ENCODE results near the gene PIEZO2. TPM values are rescaled to one million over a fixed set of nuclear protein-coding genes. Genes with fewer than 3 reads are reported as not detected.

Gene PIEZO2
- total and polyA plus RNA-seq, 2 of the 8 experiments (the other 6 are each of a cell fraction or from before 2014, with no cell fraction given), result 4.7 to 16.5 TPM

- Histone ChIP-seq H4K20me1 (replicated peaks in 1 of 2; ENCODE audit: control insufficient read depth in 1 of 2, insufficient read depth in 2 of 2, low read length in 2 of 2) (no peaks in the 10 kb centered on the region), H2BK120ac (replicated peaks; ENCODE audit: low read depth, low read length) (no peak overlapping the region), H3K4me2 (ENCODE audit: insufficient read depth in 1 of 2, low read depth in 2 of 2, low read length in 2 of 2) (no peak overlapping the region), H2BK20ac (ENCODE audit: low read length) (no peak overlapping the region), H3K36me3 (ENCODE audit: control insufficient read depth in 2 of 4, insufficient read depth in 4 of 4, low read length in 3 of 4) (no peaks in the 10 kb centered on the region), H3K9me3 (ENCODE audit: insufficient read depth in 2 of 2, low read depth in 1 of 2, low read length in 1 of 2) (peaks cover 0 to 8% of the 10 kb centered on the region in 2 experiments; a peak in 1 of 4 replicates), H3K4me3 (ENCODE audit: extremely low read depth in 1 of 4, insufficient read depth in 2 of 4, low read depth in 3 of 4, low read length in 4 of 4) (no peak overlapping the region), H2BK5ac (ENCODE audit: low read depth, low read length) (no peak overlapping the region), H3K14ac (ENCODE audit: insufficient read length) (no peak overlapping the region), H3K23ac (ENCODE audit: insufficient read length) (no peak overlapping the region), H3K4ac (replicated peaks; ENCODE audit: insufficient read length, low read depth, low read length) (no peak overlapping the region), H3K56ac (replicated peaks; ENCODE audit: insufficient read length, low read depth, low read length) (no peak overlapping the region), H3K27me3 (replicated peaks in 1 of 4; ENCODE audit: control insufficient read depth in 3 of 4, extremely low read depth in 1 of 4, insufficient read depth in 3 of 4, low read length in 3 of 4) (no peaks in the 10 kb centered on the region), H3K4me1 (replicated peaks in 1 of 4; ENCODE audit: control insufficient read depth in 3 of 4, insufficient read depth in 4 of 4, low read length in 3 of 4) (peaks cover 0 to 3% (median under 1%) of the 10 kb centered on the region in 4 experiments; a peak in 2 of 7 replicates), H2BK12ac (ENCODE audit: low read depth, low read length) (no peak overlapping the region), H2AFZ (ENCODE audit: low read length) (no peak overlapping the region), H2AK5ac (ENCODE audit: low read depth, low read length) (no peak overlapping the region), H4K91ac (replicated peaks; ENCODE audit: insufficient read length, low read length) (no peak overlapping the region), H3K79me2 (ENCODE audit: control insufficient read depth in 1 of 2, insufficient read depth in 2 of 2, low read length in 2 of 2) (no peaks in the 10 kb centered on the region), H3K23me2 (ENCODE audit: low read depth, low read length) (no peaks in the 10 kb centered on the region; the same call in 1 of the 2 replicates), H3K27ac (ENCODE audit: low read depth, low read length) (no peak overlapping the region), H3K79me1 (ENCODE audit: low read depth, low read length) (no peaks in the 10 kb centered on the region; the same call in 1 of the 2 replicates), H4K8ac (ENCODE audit: extremely low read depth, insufficient read depth, low read length) (no peak overlapping the region), H3K18ac (ENCODE audit: extremely low read depth, low read length) (no peak overlapping the region), H4K5ac (ENCODE audit: insufficient read length, low read depth, low read length) (no peak overlapping the region), H3K9ac (replicated peaks in 1 of 4; ENCODE audit: extremely low read depth in 1 of 4, low read depth in 3 of 4, low read length in 3 of 4) (no peak overlapping the region), H2BK15ac (ENCODE audit: low read length) (no peak overlapping the region)
- POLR2A ChIA-PET (ENCODE audit: partially characterized antibody), result no interaction called here
- CTCF ChIA-PET (ENCODE audit: partially characterized antibody), result interaction anchor here (1.1 kb wide), 1 partner anchor 18 kb away, joined by 3 read pairs; no protein-coding TSS in a partner anchor
- FAIRE-seq, result no peak
- WGBS, 2 experiments (ENCODE audit: extremely low coverage in 1 of 2, insufficient coverage in 1 of 2, insufficient read length in 1 of 2, insufficient replicate concordance in 2 of 2, low coverage in 1 of 2, low lambda C conversion rate in 2 of 2, missing lambda C conversion rate in 1 of 2), result 83% methylated on average over 8 of the region's 8 CpGs; no CpG with 5 or more reads in 1 of the 2 experiments
- DNase-seq (ENCODE audit: low read depth in 1 of 2, low spot score in 2 of 2), result no peak
- TF ChIP-seq SRF (IDR thresholded peaks at IDR 0.05; ENCODE audit: low read depth, low read length), result no peak
- no peak for TF ChIP-seq MAFK (IDR thresholded peaks at IDR 0.05; ENCODE audit: low read depth, low read length)
- TF ChIP-seq, protein P1, sequence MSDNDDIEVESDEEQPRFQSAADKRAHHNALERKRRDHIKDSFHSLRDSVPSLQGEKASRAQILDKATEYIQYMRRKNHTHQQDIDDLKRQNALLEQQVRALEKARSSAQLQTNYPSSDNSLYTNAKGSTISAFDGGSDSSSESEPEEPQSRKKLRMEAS (IDR thresholded peaks at IDR 0.05), result no peak
- no peak for TF ChIP-seq E2F6 (IDR thresholded peaks at IDR 0.05)
- no peak for TF ChIP-seq SIX5 (IDR thresholded peaks at IDR 0.05; ENCODE audit: low read depth, low read length)
- no peak for TF ChIP-seq CBX5 (IDR thresholded peaks at IDR 0.05; ENCODE audit: low read depth, low read length)
- TF ChIP-seq POLR2A (IDR thresholded peaks at IDR 0.05; ENCODE audit: control extremely low read depth in 1 of 2, low read depth in 2 of 2, low read length in 2 of 2), result no peak
Observed at GRCh38 chr18:11021477-11021876, 127.9 kb downstream of the PIEZO2 start.
